ENCODE results near the gene SNRPA. TPM values are rescaled to one million over a fixed set of nuclear protein-coding genes. Genes with fewer than 3 reads are reported as not detected.
"Not testable (repeated sequence)": the region's sequence is repeated elsewhere in the genome, so short reads cannot be mapped to it uniquely, and the experiment has no call there.

SNRPA gene
- total RNA-seq, 4 donors from 2014 or later, result 24.5 to 56.0 (median 48.2) TPM

- H3K9me3 ChIP-seq, result no peaks in the 10 kb centered on the region
- peak overlapping the region in 2 of 4 donors; percentile 14 to 98 for H3K27ac ChIP-seq
- no peak for ATAC-seq
- H3K4me3 ChIP-seq, result no peak overlapping the region
- TF ChIP-seq CTCF (IDR thresholded peaks at IDR 0.05), result no peak
- no peak for TF ChIP-seq POLR2A (IDR thresholded peaks at IDR 0.05)
- no peak for TF ChIP-seq EP300 (IDR thresholded peaks at IDR 0.05)
- no peak for TF ChIP-seq POLR2AphosphoS5 (IDR thresholded peaks at IDR 0.05)
- H3K4me1 ChIP-seq, result peaks cover 3 to 93% (median 64%) of the 10 kb centered on the region in 3 donors
- H3K27me3 ChIP-seq, result no peaks in the 10 kb centered on the region
- peaks cover 0 to 26% of the 10 kb centered on the region in 2 donors for H3K36me3 ChIP-seq
- 83% methylated on average over 2 of the region's 5 CpGs; no CpG with 5 or more reads in 1 of the 2 donors for WGBS, 2 donors (ENCODE audit: low coverage in 1 of 2)
These were observed 57.5 kb downstream of the SNRPA start for GRCh38 chr19:40808497-40808896.

GRCh38 chr19:40809358-40810086 lies 58.5 kb downstream of the SNRPA start:
- peak overlapping the region in 1 of 2 donors; percentile 52 for H3K4me3 ChIP-seq
- no peak for ATAC-seq
- peak overlapping the region; percentile 5 to 88 (median 82) for H3K27ac ChIP-seq
- H3K9me3 ChIP-seq, result no peaks in the 10 kb centered on the region
- H3K36me3 ChIP-seq, result peaks cover 0 to 26% of the 10 kb centered on the region in 2 donors
- TF ChIP-seq CTCF (IDR thresholded peaks at IDR 0.05) (no peak), POLR2AphosphoS5 (IDR thresholded peaks at IDR 0.05) (peak; percentile 28)
- WGBS, 2 donors (ENCODE audit: low coverage in 1 of 2), result 80 to 98% methylated on average over 2 to 9 of the region's 39 CpGs
- H3K4me1 ChIP-seq, result peaks cover 0 to 88% (median 54%) of the 10 kb centered on the region in 3 donors
- no peaks in the 10 kb centered on the region for H3K27me3 ChIP-seq

GRCh38 chr19:40810160-40810559 lies 59.2 kb downstream of the SNRPA start:
- Histone ChIP-seq H3K4me1 (peaks cover 0 to 81% (median 47%) of the 10 kb centered on the region in 3 donors), H3K27me3 (no peaks in the 10 kb centered on the region), H3K4me3 (peak overlapping the region; percentile 32 to 52), H3K9me3 (no peaks in the 10 kb centered on the region), H3K27ac (peak overlapping the region; percentile 5 to 88 (median 82)), H3K36me3 (peaks cover 0 to 26% of the 10 kb centered on the region in 2 donors)
- WGBS, 2 donors (ENCODE audit: low coverage in 1 of 2), result 47% methylated on average over 2 of the region's 14 CpGs; no CpG with 5 or more reads in 1 of the 2 donors
- no peak for ATAC-seq
- TF ChIP-seq POLR2AphosphoS5 (IDR thresholded peaks at IDR 0.05) (no peak), CTCF (IDR thresholded peaks at IDR 0.05) (no peak)

- H3K4me3 ChIP-seq, result peak overlapping the region; percentile 32 to 52
These were observed 59.8 kb downstream of the SNRPA start for GRCh38 chr19:40810649-40811408.

More at GRCh38 chr19:40810649-40811408, 59.8 kb downstream of the SNRPA start:
- not testable (repeated sequence) for H3K27me3 ChIP-seq, H3K9me3 ChIP-seq
- Histone ChIP-seq H3K27ac (peak overlapping the region; percentile 5 to 88 (median 82)), H3K4me1 (peaks cover 0 to 75% (median 41%) of the 10 kb centered on the region in 3 donors), H3K36me3 (peaks cover 0 to 26% of the 10 kb centered on the region in 2 donors)
- ATAC-seq, result peak; percentile 92
- TF ChIP-seq CTCF (IDR thresholded peaks at IDR 0.05) (peak in 2 of 4 experiments; percentile 22 to 33), POLR2AphosphoS5 (IDR thresholded peaks at IDR 0.05) (peak; percentile 49)
- 0 to 1% methylated on average over 8 to 12 of the region's 65 CpGs for WGBS, 2 donors (ENCODE audit: low coverage in 1 of 2)
